ENCODE results near the gene CIT.

DNA sequence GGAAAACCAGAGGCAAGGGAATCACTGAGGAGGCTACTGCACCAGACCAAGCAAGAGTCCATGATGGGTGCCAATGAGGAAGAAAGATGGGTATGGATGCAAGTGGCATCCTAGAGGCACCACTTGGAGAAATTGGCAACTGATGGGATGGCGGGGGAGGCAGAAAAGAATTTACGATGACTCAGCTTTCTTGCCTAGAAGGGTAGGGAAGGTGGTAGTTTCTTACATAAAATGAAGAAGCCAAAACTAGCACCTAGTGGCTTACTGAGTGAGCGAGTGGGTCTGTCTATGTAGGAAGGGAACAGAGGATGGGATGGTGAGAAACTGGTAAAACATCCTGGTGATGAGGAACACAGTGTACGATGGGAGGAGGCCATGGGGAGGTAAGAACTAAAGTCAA, 80.8 kb downstream of the CIT start:
- TF ChIP-seq CTCF (IDR thresholded peaks at IDR 0.05) (no peak), POLR2A (IDR thresholded peaks at IDR 0.05) (no peak)

Data from sigmoid colon (tissue), 3 donors.